GM19452 (cell line): ENCODE results near the gene BST2.
A peak's percentile ranks its signal among the peaks of the same experiment; 100 is the strongest.

Experiments used
- ATAC-seq: cut with Tn5 transposase; IDR thresholded peaks from one replicate; pipeline ENCODE4 v1.9.1; 2021; ENCODE audit not compliant: unreplicated experiment

The BST2 gene

GRCh38 chr19:17405250-17406045, at the start of gene BST2:
Gene BST2, minus strand, starts transcription at chr19:17405630. Its CDS starts 55 bp downstream, at chr19:17405575.
- peak; percentile 69 for ATAC-seq

GRCh38 chr19:17454576-17455071, 49.2 kb upstream of the BST2 start:
- ATAC-seq = no peak

- no peak for ATAC-seq
Measured at GRCh38 chr19:17451820-17452219, 46.4 kb upstream of the BST2 start.

GRCh38 chr19:17450264-17451075, 45.0 kb upstream of the BST2 start:
- ATAC-seq = no peak

GRCh38 chr19:17448131-17448967, 42.9 kb upstream of the BST2 start, which contains the start of gene TMEM221:
Gene TMEM221, minus strand, starts transcription at chr19:17448668. Its CDS starts 206 bp downstream, at chr19:17448462.
- ATAC-seq = no peak

GRCh38 chr19:17447704-17448130, 42.3 kb upstream of the BST2 start:
- no peak for ATAC-seq

- ATAC-seq = no peak
Measured at GRCh38 chr19:17445526-17446165, 40.2 kb upstream of the BST2 start.

- no peak for ATAC-seq
Measured at GRCh38 chr19:17441241-17442021, 36.0 kb upstream of the BST2 start.

- no peak for ATAC-seq
Measured at GRCh38 chr19:17436874-17437267, 31.4 kb upstream of the BST2 start.

GRCh38 chr19:17436094-17436873, 30.9 kb upstream of the BST2 start:
- no peak for ATAC-seq

- no peak for ATAC-seq
Measured at GRCh38 chr19:17435218-17435617, 29.8 kb upstream of the BST2 start.

- ATAC-seq = no peak
Measured at GRCh38 chr19:17431417-17431816, 26.0 kb upstream of the BST2 start.

GRCh38 chr19:17429641-17430113, 24.2 kb upstream of the BST2 start:
- no peak for ATAC-seq

GRCh38 chr19:17424743-17425365, 19.4 kb upstream of the BST2 start:
- ATAC-seq = no peak

- no peak for ATAC-seq
Measured at GRCh38 chr19:17423429-17424208, 18.2 kb upstream of the BST2 start.

GRCh38 chr19:17421942-17422341, 16.5 kb upstream of the BST2 start:
- no peak for ATAC-seq

- no peak for ATAC-seq
Measured at GRCh38 chr19:17420475-17420924, 15.1 kb upstream of the BST2 start.
